ENCODE measurements around the gene TAF1C.

Gene TAF1C

DNA sequence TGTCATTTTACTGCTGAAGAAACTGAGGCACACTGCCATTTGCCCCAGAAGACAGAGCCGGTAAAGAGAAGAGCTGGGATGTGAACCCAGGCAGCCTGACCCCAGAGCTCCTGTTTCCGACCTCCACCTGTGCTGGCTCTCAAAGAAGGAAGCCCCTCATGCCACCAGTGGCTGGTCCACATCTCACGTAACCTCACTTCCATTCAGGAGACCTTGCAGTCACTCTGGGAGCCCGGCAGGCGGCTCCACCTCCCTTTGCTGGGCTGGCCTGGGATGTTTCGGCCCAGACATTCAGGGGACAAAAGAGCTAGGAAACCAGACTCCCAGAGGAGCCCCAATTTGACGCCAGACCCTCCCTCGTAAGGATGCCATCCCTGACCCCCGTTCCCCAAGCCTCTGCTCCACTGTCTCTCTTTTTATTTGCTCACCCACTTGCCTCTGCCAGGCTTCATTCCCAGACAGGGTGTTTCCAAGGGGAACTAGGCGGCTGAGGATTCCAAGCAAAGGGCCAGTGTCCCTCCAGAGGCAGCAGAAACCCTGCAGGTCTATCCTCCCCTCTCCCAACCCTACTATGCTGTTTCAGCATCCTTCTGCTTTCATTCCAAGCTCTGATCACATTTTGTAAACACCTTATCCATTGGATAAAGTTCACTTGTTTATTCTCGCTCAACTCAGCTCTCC, 2.8 kb downstream of the TAF1C start:
- H3K4me3 ChIP-seq (ENCODE audit: low read depth, low read length), result no peak overlapping the region
- H2AFZ ChIP-seq (ENCODE audit: low read length, unreplicated experiment), result no peak overlapping the region
- no peak overlapping the region for H3K27ac ChIP-seq (ENCODE audit: low read depth, low read length)
- H3K27me3 ChIP-seq (ENCODE audit: insufficient read depth, low read length), result no peaks in the 10 kb centered on the region
- H3K79me2 ChIP-seq (ENCODE audit: control insufficient read depth, insufficient read depth, low read length, unreplicated experiment), result peaks cover 30% of the 10 kb centered on the region
- peaks cover 10% of the 10 kb centered on the region; the same call in 1 of the 2 replicates for H3K36me3 ChIP-seq (ENCODE audit: insufficient read depth, low read length)
- H3K4me1 ChIP-seq (ENCODE audit: control insufficient read depth, insufficient read depth, low read length, unreplicated experiment), result no peaks in the 10 kb centered on the region

GRCh38 chr16:84183572-84183875, 3.3 kb downstream of the TAF1C start:
- Histone ChIP-seq H3K79me2 (ENCODE audit: control insufficient read depth, insufficient read depth, low read length, unreplicated experiment) (peaks cover 30% of the 10 kb centered on the region), H3K36me3 (ENCODE audit: insufficient read depth, low read length) (peaks cover 10% of the 10 kb centered on the region; the same call in 1 of the 2 replicates), H3K4me1 (ENCODE audit: control insufficient read depth, insufficient read depth, low read length, unreplicated experiment) (no peaks in the 10 kb centered on the region), H3K27ac (ENCODE audit: low read depth, low read length) (no peak overlapping the region), H3K27me3 (ENCODE audit: insufficient read depth, low read length) (no peaks in the 10 kb centered on the region), H2AFZ (ENCODE audit: low read length, unreplicated experiment) (no peak overlapping the region), H3K4me3 (ENCODE audit: low read depth, low read length) (no peak overlapping the region)

DNA sequence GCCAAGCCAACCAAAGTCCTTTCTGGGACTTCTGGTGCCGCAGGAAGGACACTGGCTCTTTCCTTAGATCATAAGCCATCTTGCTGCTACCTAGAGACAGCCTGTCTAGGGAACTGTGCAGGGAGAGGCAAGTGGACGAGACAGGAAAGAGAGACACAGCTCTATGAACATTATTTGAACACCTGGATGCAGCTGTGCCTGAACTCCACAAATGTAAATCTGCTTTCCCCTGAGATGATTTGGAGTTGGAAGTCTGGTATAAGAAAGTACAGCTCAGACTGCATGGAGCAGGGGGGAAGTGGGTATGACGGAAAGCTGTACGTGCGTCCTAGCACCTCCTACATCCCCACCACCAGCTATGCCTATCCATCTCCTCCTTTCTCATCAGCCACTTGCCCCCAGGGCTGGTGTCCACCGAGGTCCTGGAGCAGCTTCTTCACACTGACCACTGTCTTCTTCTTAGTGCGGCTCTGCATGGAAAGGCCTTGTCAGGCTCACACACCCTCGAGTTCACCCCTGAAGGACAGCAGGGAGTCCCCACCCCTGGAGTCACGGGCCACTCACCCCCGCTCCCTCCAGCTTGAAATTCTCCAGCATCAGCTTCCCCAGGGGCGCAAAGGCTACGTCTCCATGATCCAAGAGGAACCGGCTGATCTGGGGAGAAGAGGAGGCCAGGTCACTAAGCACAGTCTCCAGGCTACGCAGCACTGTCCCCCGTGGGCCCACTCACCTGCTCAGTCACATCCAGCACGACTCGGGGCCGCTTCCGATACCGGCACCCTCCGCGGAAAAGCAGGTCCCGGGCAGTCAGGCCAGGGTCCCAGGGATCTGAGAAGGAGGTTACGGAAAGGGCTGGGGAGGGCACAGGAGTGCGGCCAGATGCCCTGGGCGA, 3.9 kb downstream of the TAF1C start:
- no peak overlapping the region for H3K27ac ChIP-seq (ENCODE audit: low read depth, low read length)

DNA sequence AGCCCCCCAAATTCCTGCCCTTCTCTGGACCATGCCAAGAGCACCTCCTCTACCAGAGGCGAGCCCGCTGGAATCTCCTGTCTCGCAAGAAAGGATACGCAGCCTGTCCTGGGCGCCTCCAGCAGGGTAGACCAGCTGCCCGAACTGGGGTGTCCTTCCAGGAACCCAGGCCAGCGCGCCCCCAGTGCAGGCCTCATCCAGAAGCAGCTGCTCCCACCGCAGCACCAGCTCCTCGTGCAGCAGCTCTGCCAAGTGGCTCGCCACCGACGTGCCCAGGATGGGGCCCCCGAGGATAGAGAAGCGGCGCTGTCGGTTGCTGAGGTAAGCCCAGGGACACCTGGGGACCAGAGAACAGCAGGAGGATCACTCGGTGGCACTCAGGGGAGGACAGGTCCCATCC, 4.8 kb downstream of the TAF1C start:
- no peaks in the 10 kb centered on the region for H3K27me3 ChIP-seq (ENCODE audit: insufficient read depth, low read length)
- peaks cover 30% of the 10 kb centered on the region for H3K79me2 ChIP-seq (ENCODE audit: control insufficient read depth, insufficient read depth, low read length, unreplicated experiment)
- peaks cover 13% of the 10 kb centered on the region for H3K4me1 ChIP-seq (ENCODE audit: control insufficient read depth, insufficient read depth, low read length, unreplicated experiment)
- H3K27ac ChIP-seq (ENCODE audit: low read depth, low read length), result no peak overlapping the region
- peaks cover 10% of the 10 kb centered on the region; the same call in 1 of the 2 replicates for H3K36me3 ChIP-seq (ENCODE audit: insufficient read depth, low read length)
- no peak overlapping the region for H2AFZ ChIP-seq (ENCODE audit: low read length, unreplicated experiment)
- H3K4me3 ChIP-seq (ENCODE audit: low read depth, low read length), result no peak overlapping the region

More for the DNA sequence above, 3.9 kb downstream of the TAF1C start:
- H3K4me3 ChIP-seq (ENCODE audit: low read depth, low read length), result no peak overlapping the region
- no peaks in the 10 kb centered on the region for H3K27me3 ChIP-seq (ENCODE audit: insufficient read depth, low read length)
- H3K79me2 ChIP-seq (ENCODE audit: control insufficient read depth, insufficient read depth, low read length, unreplicated experiment), result peaks cover 30% of the 10 kb centered on the region
- H2AFZ ChIP-seq (ENCODE audit: low read length, unreplicated experiment), result no peak overlapping the region
- H3K4me1 ChIP-seq (ENCODE audit: control insufficient read depth, insufficient read depth, low read length, unreplicated experiment), result peaks cover 5% of the 10 kb centered on the region
- H3K36me3 ChIP-seq (ENCODE audit: insufficient read depth, low read length), result peaks cover 10% of the 10 kb centered on the region; the same call in 1 of the 2 replicates

- H3K4me3 ChIP-seq (ENCODE audit: low read depth, low read length), result no peak overlapping the region
- peaks cover 26% of the 10 kb centered on the region for H3K79me2 ChIP-seq (ENCODE audit: control insufficient read depth, insufficient read depth, low read length, unreplicated experiment)
- H2AFZ ChIP-seq (ENCODE audit: low read length, unreplicated experiment), result no peak overlapping the region
- no peak overlapping the region for H3K27ac ChIP-seq (ENCODE audit: low read depth, low read length)
- H3K36me3 ChIP-seq (ENCODE audit: insufficient read depth, low read length), result peaks cover 10% of the 10 kb centered on the region; the same call in 1 of the 2 replicates
- H3K27me3 ChIP-seq (ENCODE audit: insufficient read depth, low read length), result no peaks in the 10 kb centered on the region
- H3K4me1 ChIP-seq (ENCODE audit: control insufficient read depth, insufficient read depth, low read length, unreplicated experiment), result peaks cover 21% of the 10 kb centered on the region
Measured at GRCh38 chr16:84181144-84181915, 5.5 kb downstream of the TAF1C start.

- Histone ChIP-seq H3K27ac (ENCODE audit: low read depth, low read length) (no peak overlapping the region), H3K4me3 (ENCODE audit: low read depth, low read length) (no peak overlapping the region), H3K79me2 (ENCODE audit: control insufficient read depth, insufficient read depth, low read length, unreplicated experiment) (peaks cover 19% of the 10 kb centered on the region), H3K36me3 (ENCODE audit: insufficient read depth, low read length) (peaks cover 10% of the 10 kb centered on the region; the same call in 1 of the 2 replicates), H3K27me3 (ENCODE audit: insufficient read depth, low read length) (no peaks in the 10 kb centered on the region), H3K4me1 (ENCODE audit: control insufficient read depth, insufficient read depth, low read length, unreplicated experiment) (peaks cover 24% of the 10 kb centered on the region), H2AFZ (ENCODE audit: low read length, unreplicated experiment) (no peak overlapping the region)
Measured at GRCh38 chr16:84180519-84181140, 6.2 kb downstream of the TAF1C start.

GRCh38 chr16:84179612-84180320, 7.1 kb downstream of the TAF1C start:
- no peaks in the 10 kb centered on the region for H3K27me3 ChIP-seq (ENCODE audit: insufficient read depth, low read length)
- H3K27ac ChIP-seq (ENCODE audit: low read depth, low read length), result no peak overlapping the region
- peaks cover 24% of the 10 kb centered on the region for H3K4me1 ChIP-seq (ENCODE audit: control insufficient read depth, insufficient read depth, low read length, unreplicated experiment)
- H3K4me3 ChIP-seq (ENCODE audit: low read depth, low read length), result no peak overlapping the region
- peaks cover 10% of the 10 kb centered on the region; the same call in 1 of the 2 replicates for H3K36me3 ChIP-seq (ENCODE audit: insufficient read depth, low read length)
- peaks cover 13% of the 10 kb centered on the region for H3K79me2 ChIP-seq (ENCODE audit: control insufficient read depth, insufficient read depth, low read length, unreplicated experiment)
- no peak overlapping the region for H2AFZ ChIP-seq (ENCODE audit: low read length, unreplicated experiment)

DNA sequence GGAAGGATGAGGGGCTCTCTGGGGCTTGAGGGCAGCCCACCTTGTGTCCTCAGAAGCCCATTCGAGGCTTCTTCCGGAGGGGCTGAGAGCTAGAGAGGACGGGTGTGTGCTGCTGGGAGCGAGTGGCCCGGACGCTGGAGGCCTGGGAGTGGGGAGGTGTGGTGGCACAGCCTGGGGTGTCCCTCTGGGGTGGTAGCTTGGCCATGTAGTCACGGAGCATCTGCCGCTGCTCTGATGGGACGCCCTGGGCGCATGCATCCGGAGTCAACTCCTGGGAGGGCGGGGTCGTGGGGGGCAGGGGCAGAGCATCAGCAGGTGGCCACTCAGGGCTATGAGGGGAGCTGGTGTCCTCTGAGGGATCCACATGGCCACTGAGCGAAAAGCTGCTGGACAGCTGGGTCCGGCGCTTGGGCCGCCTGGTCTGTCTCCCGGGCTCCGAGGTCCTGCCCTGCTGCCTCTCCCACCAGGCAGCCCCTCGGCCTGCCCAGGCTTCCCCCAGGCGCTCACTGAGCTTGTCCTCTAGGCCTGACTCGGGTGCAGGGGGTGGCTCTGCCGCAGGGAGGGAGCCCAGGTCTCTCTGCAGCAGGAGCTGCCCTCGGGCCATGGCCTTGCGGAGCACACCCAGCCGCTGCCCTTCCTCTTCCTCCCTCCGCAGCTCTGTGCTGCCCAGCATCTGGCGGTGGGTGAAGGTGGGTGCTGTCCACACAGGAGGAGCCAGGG, 7.8 kb downstream of the TAF1C start:
- Histone ChIP-seq H3K79me2 (ENCODE audit: control insufficient read depth, insufficient read depth, low read length, unreplicated experiment) (peaks cover 7% of the 10 kb centered on the region), H3K27ac (ENCODE audit: low read depth, low read length) (no peak overlapping the region), H3K27me3 (ENCODE audit: insufficient read depth, low read length) (no peaks in the 10 kb centered on the region), H3K36me3 (ENCODE audit: insufficient read depth, low read length) (peaks cover 10% of the 10 kb centered on the region; the same call in 1 of the 2 replicates), H3K4me1 (ENCODE audit: control insufficient read depth, insufficient read depth, low read length, unreplicated experiment) (peaks cover 24% of the 10 kb centered on the region), H2AFZ (ENCODE audit: low read length, unreplicated experiment) (no peak overlapping the region), H3K4me3 (ENCODE audit: low read depth, low read length) (no peak overlapping the region)

- Histone ChIP-seq H3K36me3 (ENCODE audit: insufficient read depth, low read length) (peaks cover 10% of the 10 kb centered on the region; the same call in 1 of the 2 replicates), H3K27ac (ENCODE audit: low read depth, low read length) (no peak overlapping the region), H3K4me3 (ENCODE audit: low read depth, low read length) (no peak overlapping the region)
Measured at GRCh38 chr16:84178146-84178765, 8.6 kb downstream of the TAF1C start.

More at GRCh38 chr16:84178146-84178765, 8.6 kb downstream of the TAF1C start:
- H2AFZ ChIP-seq (ENCODE audit: low read length, unreplicated experiment), result no peak overlapping the region
- no peaks in the 10 kb centered on the region for H3K27me3 ChIP-seq (ENCODE audit: insufficient read depth, low read length)
- H3K4me1 ChIP-seq (ENCODE audit: control insufficient read depth, insufficient read depth, low read length, unreplicated experiment), result peaks cover 24% of the 10 kb centered on the region
- peaks cover 1% of the 10 kb centered on the region for H3K79me2 ChIP-seq (ENCODE audit: control insufficient read depth, insufficient read depth, low read length, unreplicated experiment)

Data from ACC112 (cell line).